ENCODE measurements around the gene JMJD8. TPM values are rescaled to one million over a fixed set of nuclear protein-coding genes. Genes with fewer than 3 reads are reported as not detected.

JMJD8 gene
- total RNA-seq, 1 experiment from 2014 or later: 81.3 TPM

GRCh38 chr16:720990-721764, 37.0 kb upstream of the JMJD8 start, which contains the start of gene ANTKMT:
ANTKMT (plus strand) TSS chr16:721146; CDS start chr16:721275, 129 bp downstream.
- intact Hi-C loops (cut with micrococcal nuclease): loop anchor here (1.0 kb wide), 1 partner anchor 9 kb away; no protein-coding TSS in a partner anchor
- H3K27ac ChIP-seq (ENCODE audit: low read length): peak within 1 kb of the TSS; percentile 43
- peak within 1 kb of the TSS; percentile 93 for H3K4me2 ChIP-seq (ENCODE audit: low read length)
- peak within 1 kb of the TSS; percentile 82 for H3K4me3 ChIP-seq (ENCODE audit: low read length)
- CTCF ChIA-PET: interaction anchor here (0.6 kb wide), 1 partner anchor 16 kb away, joined by 3 read pairs; no protein-coding TSS in a partner anchor
- ATAC-seq (peak; percentile 64), DNase-seq (peak; percentile 79)
- no peak for TF ChIP-seq EZH2 (IDR thresholded peaks at IDR 0.05; ENCODE audit: low read length, unreplicated experiment)
- no peak for TF ChIP-seq CTCF (conservative IDR thresholded peaks at IDR 0.05; ENCODE audit: low read depth, low read length)
- TF ChIP-seq EZH2phosphoT487 (IDR thresholded peaks at IDR 0.05; ENCODE audit: borderline replicate concordance, low read length): peak; percentile 83
- no peaks in the 10 kb centered on the region for H3K9me3 ChIP-seq (ENCODE audit: low read length)
- H2AFZ ChIP-seq (ENCODE audit: low read length): peak within 1 kb of the TSS; percentile 67; the same call in 1 of the 2 replicates
- peaks cover 25% of the 10 kb centered on the region for H3K4me1 ChIP-seq (ENCODE audit: insufficient read depth, low read length)
- H3K9me2 ChIP-seq (replicated peaks; ENCODE audit: low read length): no peaks in the 10 kb centered on the region
- H3K79me2 ChIP-seq (ENCODE audit: low read length): peaks cover 10% of the 10 kb centered on the region
- POLR2A ChIA-PET (ENCODE audit: unreplicated experiment): interaction anchor here (0.8 to 1.4 kb wide), 2 partner anchors 9 to 10 kb away, joined by 3 to 5 read pairs; no protein-coding TSS in a partner anchor
- H4K20me1 ChIP-seq (ENCODE audit: low read length): peaks cover 8% of the 10 kb centered on the region; the same call in 1 of the 2 replicates
- no peaks in the 10 kb centered on the region for H3K27me3 ChIP-seq (ENCODE audit: low read length)
- peak within 1 kb of the TSS; percentile 69 for H3K9ac ChIP-seq (ENCODE audit: low read length)
- H3K36me3 ChIP-seq (ENCODE audit: low read depth, low read length): no peaks in the 10 kb centered on the region
- BruUV-seq (replicated peaks): no TSS peak
- H3F3A ChIP-seq (ENCODE audit: low read length, unreplicated experiment): peaks cover under 1% of the 10 kb centered on the region

- H3K4me2 ChIP-seq (ENCODE audit: low read length): peak overlapping the region; percentile 93
- H3K27me3 ChIP-seq (ENCODE audit: low read length): no peaks in the 10 kb centered on the region
- H3K4me3 ChIP-seq (ENCODE audit: low read length): peak overlapping the region; percentile 82
- H2AFZ ChIP-seq (ENCODE audit: low read length): peak overlapping the region; percentile 67; the same call in 1 of the 2 replicates
- H3K4me1 ChIP-seq (ENCODE audit: insufficient read depth, low read length): peaks cover 26% of the 10 kb centered on the region
- H4K20me1 ChIP-seq (ENCODE audit: low read length): peaks cover 8% of the 10 kb centered on the region; the same call in 1 of the 2 replicates
- H3K9me3 ChIP-seq (ENCODE audit: low read length): no peaks in the 10 kb centered on the region
- peak; percentile 50 for DNase-seq
- intact Hi-C loops (cut with micrococcal nuclease): loop anchor here (1.0 kb wide), 1 partner anchor 8 kb away; no protein-coding TSS in a partner anchor
- H3K9ac ChIP-seq (ENCODE audit: low read length): peak overlapping the region; percentile 69
- BruUV-seq (replicated peaks): no TSS peak
- CTCF ChIA-PET: interaction anchor here (0.5 kb wide), 1 partner anchor 337 kb away, joined by 3 read pairs; no protein-coding TSS in a partner anchor
- H3K36me3 ChIP-seq (ENCODE audit: low read depth, low read length): no peaks in the 10 kb centered on the region
- ATAC-seq: peak; percentile 46
- no peaks in the 10 kb centered on the region for H3K9me2 ChIP-seq (replicated peaks; ENCODE audit: low read length)
- peak overlapping the region; percentile 43 for H3K27ac ChIP-seq (ENCODE audit: low read length)
- POLR2A ChIA-PET (ENCODE audit: unreplicated experiment): interaction anchor here (0.7 to 1.4 kb wide), 2 partner anchors 8 to 68 kb away, joined by 3 to 5 read pairs; partner anchors contain the start of gene CHTF18
- peaks cover 16% of the 10 kb centered on the region for H3K79me2 ChIP-seq (ENCODE audit: low read length)
- TF ChIP-seq EZH2 (IDR thresholded peaks at IDR 0.05; ENCODE audit: low read length, unreplicated experiment) (no peak), CTCF (conservative IDR thresholded peaks at IDR 0.05; ENCODE audit: low read depth, low read length) (no peak), EZH2phosphoT487 (IDR thresholded peaks at IDR 0.05; ENCODE audit: borderline replicate concordance, low read length) (no peak)
- no peaks in the 10 kb centered on the region for H3F3A ChIP-seq (ENCODE audit: low read length, unreplicated experiment)
These were observed 36.4 kb upstream of the JMJD8 start for GRCh38 chr16:720447-720989.

Data from PC-3 (cell line).